DOHH2 (cell line): Measurements from ENCODE around the gene AGMAT.

ENCODE experiments used
- H3F3A ChIP-seq: fragments of 200-600 bp; sonication (generic), shearing (Covaris generic); 2 replicates; pipeline ENCODE4 v1.6.0; 2016; ENCODE audit warnings: antibody characterized with exemption, mild to moderate bottlenecking; ENCODE audit not compliant: control insufficient read depth, insufficient read depth
- H3K27ac ChIP-seq: fragments of 200-600 bp; sonication (generic); 2 replicates; pipeline ENCODE4 v1.5.1; 2014; ENCODE audit warnings: low read depth, mild to moderate bottlenecking, low read length, moderate library complexity
- H3K27me3 ChIP-seq: fragments of 200-600 bp; sonication (generic); 2 replicates; pipeline ENCODE4 v1.6.1; 2014; ENCODE audit warnings: mild to moderate bottlenecking, low read length, mixed read lengths; ENCODE audit not compliant: control insufficient read depth
- H3K36me3 ChIP-seq: fragments of 200-600 bp; sonication (generic); 2 replicates; pipeline ENCODE4 v1.6.1; 2014; ENCODE audit warnings: mild to moderate bottlenecking, low read length, moderate library complexity, mixed read lengths; ENCODE audit not compliant: control insufficient read depth
- H3K4me1 ChIP-seq: fragments of 200-600 bp; sonication (generic); 2 replicates; pipeline ENCODE4 v1.6.1; 2014; ENCODE audit warnings: mild to moderate bottlenecking, low read length, mixed read lengths; ENCODE audit not compliant: control insufficient read depth
- H3K4me2 ChIP-seq: fragments of 200-600 bp; sonication (generic); 2 replicates; pipeline ENCODE4 v1.6.0; 2014; ENCODE audit warnings: mild to moderate bottlenecking, low read length, moderate library complexity
- H3K4me3 ChIP-seq: fragments of 200-600 bp; sonication (generic); 2 replicates; pipeline ENCODE4 v1.5.1; 2014; ENCODE audit warnings: mild to moderate bottlenecking, low read length, mixed read lengths
- H3K79me2 ChIP-seq: fragments of 200-600 bp; sonication (generic); 2 replicates; pipeline ENCODE4 v1.6.1; 2014; ENCODE audit warnings: mild to moderate bottlenecking, low read length, mixed read lengths; ENCODE audit not compliant: control insufficient read depth
- H3K9me2 ChIP-seq: fragments of 200-600 bp; sonication (generic); replicated peaks from 2 replicates; pipeline ENCODE4 v1.6.1; 2014; ENCODE audit warnings: mild to moderate bottlenecking, low read length, mixed read lengths; ENCODE audit not compliant: control insufficient read depth
- H3K9me3 ChIP-seq: fragments of 200-600 bp; sonication (generic); 2 replicates; pipeline ENCODE4 v1.6.1; 2014; ENCODE audit warnings: antibody characterized with exemption, low read length, mixed read lengths; ENCODE audit not compliant: control insufficient read depth, insufficient read depth
- H4K20me1 ChIP-seq: fragments of 200-600 bp; sonication (generic); 2 replicates; pipeline ENCODE4 v1.6.0; 2014; ENCODE audit warnings: low read depth, mild to moderate bottlenecking, antibody characterized with exemption, low read length, moderate library complexity; ENCODE audit not compliant: control insufficient read depth, insufficient read depth
- CTCF ChIP-seq: fragments of 200-600 bp; sonication (generic); IDR thresholded peaks from one replicate; pipeline ENCODE4 v1.5.1; 2014; ENCODE audit warnings: antibody characterized with exemption, mild to moderate bottlenecking, low read depth, low read length; ENCODE audit not compliant: poor library complexity, severe bottlenecking
- EZH2phosphoT487 ChIP-seq: fragments of 200-600 bp; sonication (generic); IDR thresholded peaks from 2 replicates; pipeline ENCODE4 v1.6.1; 2017; ENCODE audit warnings: borderline replicate concordance, mild to moderate bottlenecking, antibody characterized with exemption, low read length, moderate library complexity, mixed read lengths

The AGMAT gene

GRCh38 chr1:15524021-15524282 lies 60.9 kb downstream of the AGMAT start, which contains the start of gene CASP9:
TSS of gene CASP9 (minus strand) at chr1:15524215. CDS start at chr1:15524200, 15 bp downstream.
- no peak for TF ChIP-seq CTCF
- Histone ChIP-seq H4K20me1 (no peaks in the 10 kb centered on the region), H3F3A (peaks cover 7% of the 10 kb centered on the region; the same call in 1 of the 2 replicates), H3K9me3 (no peaks in the 10 kb centered on the region), H3K4me2 (peak within 1 kb of the TSS; percentile 77), H3K79me2 (peaks cover 27% of the 10 kb centered on the region), H3K4me3 (peak within 1 kb of the TSS; percentile 83), H3K9me2 (no peaks in the 10 kb centered on the region), H3K27ac (peak within 1 kb of the TSS; percentile 60), H3K36me3 (no peaks in the 10 kb centered on the region), H3K27me3 (no peaks in the 10 kb centered on the region), H3K4me1 (peaks cover 28% of the 10 kb centered on the region)

GRCh38 chr1:15523104-15524020 lies 61.5 kb downstream of the AGMAT start:
- no peaks in the 10 kb centered on the region for H3K27me3 ChIP-seq
- H3K9me2 ChIP-seq, result no peaks in the 10 kb centered on the region
- peaks cover 7% of the 10 kb centered on the region; the same call in 1 of the 2 replicates for H3F3A ChIP-seq
- no peaks in the 10 kb centered on the region for H3K36me3 ChIP-seq
- H4K20me1 ChIP-seq, result no peaks in the 10 kb centered on the region
- H3K4me2 ChIP-seq, result peak overlapping the region; percentile 77
- TF ChIP-seq CTCF (no peak), EZH2phosphoT487 (no peak)
- H3K9me3 ChIP-seq, result no peaks in the 10 kb centered on the region
- peaks cover 28% of the 10 kb centered on the region for H3K4me1 ChIP-seq
- H3K4me3 ChIP-seq, result peak overlapping the region; percentile 83
- H3K79me2 ChIP-seq, result peaks cover 22% of the 10 kb centered on the region
- no peak overlapping the region for H3K27ac ChIP-seq

GRCh38 chr1:15522551-15522950 lies 62.3 kb downstream of the AGMAT start:
- Histone ChIP-seq H3K27me3 (no peaks in the 10 kb centered on the region), H3K9me3 (no peaks in the 10 kb centered on the region), H4K20me1 (no peaks in the 10 kb centered on the region), H3K27ac (no peak overlapping the region), H3K79me2 (peaks cover 14% of the 10 kb centered on the region), H3K9me2 (no peaks in the 10 kb centered on the region), H3K4me3 (no peak overlapping the region), H3K4me2 (no peak overlapping the region), H3K36me3 (no peaks in the 10 kb centered on the region), H3F3A (peaks cover 7% of the 10 kb centered on the region; the same call in 1 of the 2 replicates), H3K4me1 (peaks cover 24% of the 10 kb centered on the region)
- no peak for TF ChIP-seq CTCF
- TF ChIP-seq EZH2phosphoT487, result no peak
